WTC11 (cell line): ENCODE data around the gene AK8. TPM values are rescaled to one million over a fixed set of nuclear protein-coding genes. Genes with fewer than 3 reads are reported as not detected.

Experiments
- ATAC-seq: fragments of 200-7000 bp; cut with Tn5 transposase; 2 replicates; pipeline ENCODE4 v1.10.0; 2021; ENCODE audit warnings: mild to moderate bottlenecking, moderate library complexity
- CTCF ChIA-PET: fragments of 300-600 bp; sonication (Branson Sonifier 250); formaldehyde crosslinking; loops from one replicate; lab custom pipeline; 2021; ENCODE audit warnings: antibody characterized with exemption; lab: Charles Lee
- POLR2A ChIA-PET: fragments of 350-600 bp; sonication (Branson Sonifier 250); formaldehyde crosslinking; loops from one replicate; lab custom pipeline; 2021; ENCODE audit warnings: antibody characterized with exemption; lab: Charles Lee
- DNase-seq: peaks from one replicate; pipeline ENCODE4 v3.0.0; 2021; ENCODE audit warnings: low spot score
- H3K27ac Mint-ChIP-seq: 2 replicates; pipeline ENCODE4 v1.8.0; 2021; ENCODE audit warnings: mixed read lengths
- H3K27me3 Mint-ChIP-seq: 2 replicates; pipeline ENCODE4 v1.8.0; 2021; ENCODE audit warnings: low read depth, mild to moderate bottlenecking, moderate library complexity, mixed read lengths
- H3K36me3 Mint-ChIP-seq: 2 replicates; pipeline ENCODE4 v1.8.0; 2021; ENCODE audit warnings: mixed read lengths
- H3K4me1 Mint-ChIP-seq: 2 replicates; pipeline ENCODE4 v1.8.0; 2022; ENCODE audit warnings: mixed read lengths
- H3K4me3 Mint-ChIP-seq: 2 replicates; pipeline ENCODE4 v1.8.0; 2021; ENCODE audit warnings: mild to moderate bottlenecking, moderate library complexity, mixed read lengths
- H3K9me3 Mint-ChIP-seq: 2 replicates; pipeline ENCODE4 v1.8.0; 2021; ENCODE audit warnings: mixed read lengths
- ARID4B ChIP-seq: sonication (generic); formaldehyde crosslinking; IDR thresholded peaks from 2 replicates; pipeline ENCODE4 v1.8.0; 2023; ENCODE audit warnings: missing genetic modification reagents, mild to moderate bottlenecking, borderline replicate concordance
- ATF3 ChIP-seq: sonication (generic); formaldehyde crosslinking; conservative IDR thresholded peaks from 2 replicates; pipeline ENCODE4 v1.8.1; 2022; ENCODE audit warnings: mild to moderate bottlenecking, missing genetic modification reagents
- CREB1 ChIP-seq: sonication (generic); formaldehyde crosslinking; IDR thresholded peaks from 2 replicates; pipeline ENCODE4 v1.8.0; 2023; ENCODE audit warnings: mild to moderate bottlenecking, missing genetic modification reagents
- CREM ChIP-seq: sonication (generic); formaldehyde crosslinking; IDR thresholded peaks from 2 replicates; pipeline ENCODE4 v1.8.1; 2022; ENCODE audit warnings: mild to moderate bottlenecking, missing genetic modification reagents, moderate library complexity
- ELF4 ChIP-seq: sonication (generic); formaldehyde crosslinking; IDR thresholded peaks from 2 replicates; pipeline ENCODE4 v1.8.1; 2022; ENCODE audit warnings: low read depth, mild to moderate bottlenecking, moderate library complexity, missing genetic modification reagents
- ERG ChIP-seq: fragments of 250-450 bp; sonication (Bioruptor Pico); IDR thresholded peaks from 2 replicates; pipeline ENCODE4 v1.8.0; 2021; ENCODE audit warnings: mild to moderate bottlenecking
- ETV6 ChIP-seq: sonication (generic); formaldehyde crosslinking; IDR thresholded peaks from 2 replicates; pipeline ENCODE4 v1.8.1; 2022; ENCODE audit warnings: mild to moderate bottlenecking, missing genetic modification reagents
- JUN ChIP-seq: sonication (generic); formaldehyde crosslinking; IDR thresholded peaks from 2 replicates; pipeline ENCODE4 v1.8.0; 2023; ENCODE audit warnings: mild to moderate bottlenecking, missing genetic modification reagents
- MXD4 ChIP-seq: fragments of 250-450 bp; sonication (Bioruptor Pico); IDR thresholded peaks from 2 replicates; pipeline ENCODE4 v1.8.0; 2021; ENCODE audit warnings: mild to moderate bottlenecking, moderate library complexity, borderline replicate concordance
- NFYB ChIP-seq: sonication (generic); formaldehyde crosslinking; conservative IDR thresholded peaks from 2 replicates; pipeline ENCODE4 v1.8.0; 2022; ENCODE audit warnings: low read depth, missing genetic modification reagents
- OVOL2 ChIP-seq: fragments of 250-450 bp; sonication (Bioruptor Pico); IDR thresholded peaks from 2 replicates; pipeline ENCODE4 v1.9.0; 2021; ENCODE audit warnings: mild to moderate bottlenecking, borderline replicate concordance
- PRDM15 ChIP-seq: sonication (generic); formaldehyde crosslinking; IDR thresholded peaks from 2 replicates; pipeline ENCODE4 v1.8.0; 2022; ENCODE audit warnings: missing genetic modification reagents
- PRRX2 ChIP-seq: fragments of 250-450 bp; sonication (Bioruptor Pico); IDR thresholded peaks from 2 replicates; pipeline ENCODE4 v1.8.0; 2021; ENCODE audit warnings: mild to moderate bottlenecking
- SP1 ChIP-seq: sonication (generic); formaldehyde crosslinking; conservative IDR thresholded peaks from 2 replicates; pipeline ENCODE4 v1.8.1; 2022; ENCODE audit warnings: missing genetic modification reagents
- TEAD1 ChIP-seq: sonication (generic); formaldehyde crosslinking; IDR thresholded peaks from 2 replicates; pipeline ENCODE4 v1.8.0; 2022; ENCODE audit warnings: mild to moderate bottlenecking, missing genetic modification reagents
- TEAD4 ChIP-seq: sonication (generic); formaldehyde crosslinking; IDR thresholded peaks from 2 replicates; pipeline ENCODE4 v1.8.0; 2022; ENCODE audit warnings: mild to moderate bottlenecking, missing genetic modification reagents
- ZNF423 ChIP-seq: fragments of 250-450 bp; sonication (Bioruptor Pico); IDR thresholded peaks from 2 replicates; pipeline ENCODE4 v2.1.2; 2022; ENCODE audit warnings: mild to moderate bottlenecking, moderate library complexity
- ZNF425 ChIP-seq: fragments of 250-450 bp; sonication (Bioruptor Pico); conservative IDR thresholded peaks from 2 replicates; pipeline ENCODE4 v1.9.0; 2021; ENCODE audit warnings: mild to moderate bottlenecking
- total RNA-seq: library from RNA; stranded (reverse); gene quantifications from 3 replicates; pipeline ENCODE4 v1.2.3, GENCODE V29; 2021
- TF ChIP-seq, protein P1 (sequence below): fragments of 250-450 bp; sonication (Bioruptor Pico); IDR thresholded peaks from 2 replicates; pipeline ENCODE4 v2.1.2; 2022; ENCODE audit warnings: mild to moderate bottlenecking, moderate library complexity
- TF ChIP-seq, protein P2 (sequence below): fragments of 200-600 bp; IDR thresholded peaks from 2 replicates; pipeline ENCODE4 v1.8.0; 2022; ENCODE audit warnings: antibody characterized with exemption

The AK8 gene
- total RNA-seq, 1 experiment from 2014 or later, result 0.48 TPM

GRCh38 chr9:132795511-132796303, 82.4 kb downstream of the AK8 start (continued):
- TF ChIP-seq OVOL2 (CRISPR knock-in tag) (no peak), CREB1 (no peak), ARID4B (CRISPR knock-in tag) (no peak)
- TF ChIP-seq, protein P1, sequence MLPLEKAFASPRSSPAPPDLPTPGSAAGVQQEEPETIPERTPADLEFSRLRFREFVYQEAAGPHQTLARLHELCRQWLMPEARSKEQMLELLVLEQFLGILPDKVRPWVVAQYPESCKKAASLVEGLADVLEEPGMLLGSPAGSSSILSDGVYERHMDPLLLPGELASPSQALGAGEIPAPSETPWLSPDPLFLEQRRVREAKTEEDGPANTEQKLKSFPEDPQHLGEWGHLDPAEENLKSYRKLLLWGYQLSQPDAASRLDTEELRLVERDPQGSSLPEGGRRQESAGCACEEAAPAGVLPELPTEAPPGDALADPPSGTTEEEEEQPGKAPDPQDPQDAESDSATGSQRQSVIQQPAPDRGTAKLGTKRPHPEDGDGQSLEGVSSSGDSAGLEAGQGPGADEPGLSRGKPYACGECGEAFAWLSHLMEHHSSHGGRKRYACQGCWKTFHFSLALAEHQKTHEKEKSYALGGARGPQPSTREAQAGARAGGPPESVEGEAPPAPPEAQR (CRISPR knock-in tag), result no peak
- TF ChIP-seq, all 79 proteins: peak for 0

GRCh38 chr9:132794730-132795380, 83.2 kb downstream of the AK8 start:
- ChIA-PET POLR2A (no interaction called here), CTCF (no interaction called here)
- no peak for ATAC-seq
- no peak overlapping the region for H3K27ac Mint-ChIP-seq
- H3K4me1 Mint-ChIP-seq, result 0 out of 2 replicates have a peak, but pooled peaks cover under 1% of the 10 kb centered on the region
- H3K36me3 Mint-ChIP-seq, result no peaks in the 10 kb centered on the region
- peaks cover 9% of the 10 kb centered on the region for H3K9me3 Mint-ChIP-seq
- no peak for DNase-seq
- peaks cover 96% of the 10 kb centered on the region for H3K27me3 Mint-ChIP-seq
- no peak overlapping the region for H3K4me3 Mint-ChIP-seq
- TF ChIP-seq ERG (CRISPR knock-in tag), result no peak
- no peak for TF ChIP-seq TEAD4 (CRISPR knock-in tag)
- TF ChIP-seq PRDM15 (CRISPR knock-in tag), result no peak
- TF ChIP-seq CREM (CRISPR knock-in tag), result no peak
- no peak for TF ChIP-seq SP1 (CRISPR knock-in tag)
- no peak for TF ChIP-seq JUN (CRISPR knock-in tag)
- TF ChIP-seq ELF4 (CRISPR knock-in tag), result no peak
- TF ChIP-seq MXD4 (CRISPR knock-in tag), result no peak
- TF ChIP-seq ZNF423 (CRISPR knock-in tag), result no peak
- TF ChIP-seq TEAD1 (CRISPR knock-in tag), result no peak
- TF ChIP-seq ZNF425 (CRISPR knock-in tag), result no peak
- TF ChIP-seq, protein P2, sequence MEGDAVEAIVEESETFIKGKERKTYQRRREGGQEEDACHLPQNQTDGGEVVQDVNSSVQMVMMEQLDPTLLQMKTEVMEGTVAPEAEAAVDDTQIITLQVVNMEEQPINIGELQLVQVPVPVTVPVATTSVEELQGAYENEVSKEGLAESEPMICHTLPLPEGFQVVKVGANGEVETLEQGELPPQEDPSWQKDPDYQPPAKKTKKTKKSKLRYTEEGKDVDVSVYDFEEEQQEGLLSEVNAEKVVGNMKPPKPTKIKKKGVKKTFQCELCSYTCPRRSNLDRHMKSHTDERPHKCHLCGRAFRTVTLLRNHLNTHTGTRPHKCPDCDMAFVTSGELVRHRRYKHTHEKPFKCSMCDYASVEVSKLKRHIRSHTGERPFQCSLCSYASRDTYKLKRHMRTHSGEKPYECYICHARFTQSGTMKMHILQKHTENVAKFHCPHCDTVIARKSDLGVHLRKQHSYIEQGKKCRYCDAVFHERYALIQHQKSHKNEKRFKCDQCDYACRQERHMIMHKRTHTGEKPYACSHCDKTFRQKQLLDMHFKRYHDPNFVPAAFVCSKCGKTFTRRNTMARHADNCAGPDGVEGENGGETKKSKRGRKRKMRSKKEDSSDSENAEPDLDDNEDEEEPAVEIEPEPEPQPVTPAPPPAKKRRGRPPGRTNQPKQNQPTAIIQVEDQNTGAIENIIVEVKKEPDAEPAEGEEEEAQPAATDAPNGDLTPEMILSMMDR, result no peak
- no peak for TF ChIP-seq NFYB (CRISPR knock-in tag)
- no peak for TF ChIP-seq PRRX2 (CRISPR knock-in tag)
- TF ChIP-seq ETV6, result no peak
- TF ChIP-seq ATF3 (CRISPR knock-in tag), result no peak
